Fibroblast of mammary gland (primary cell): ENCODE measurements around the gene CUBN.

ENCODE experiments used
- DNase-seq: peaks from one replicate; pipeline ENCODE4 v3.0.0-alpha.2; 2010; ENCODE audit warnings: low read depth
- H3K4me3 ChIP-seq: 2 replicates; pipeline ENCODE4 v1.5.1; 2011; ENCODE audit warnings: low read depth, mild to moderate bottlenecking, low read length, moderate library complexity; ENCODE audit not compliant: control insufficient read depth
- CTCF ChIP-seq: conservative IDR thresholded peaks from 2 replicates; pipeline ENCODE4 v1.5.1; 2011; ENCODE audit warnings: low read depth, low read length, inconsistent platforms; ENCODE audit not compliant: control insufficient read depth, insufficient read depth

CUBN gene

GRCh38 chr10:16865766-16866165 lies 263.8 kb downstream of the CUBN start:
- no peak for DNase-seq
- no peak overlapping the region for H3K4me3 ChIP-seq
- TF ChIP-seq CTCF: no peak

- no peak for TF ChIP-seq CTCF
- no peak for DNase-seq
- H3K4me3 ChIP-seq: no peak overlapping the region
These were observed 265.8 kb downstream of the CUBN start for GRCh38 chr10:16863766-16864165.

- H3K4me3 ChIP-seq: no peak overlapping the region
- DNase-seq: no peak
- TF ChIP-seq CTCF: no peak
These were observed 272.2 kb downstream of the CUBN start for GRCh38 chr10:16857419-16857818.

- no peak overlapping the region for H3K4me3 ChIP-seq
- TF ChIP-seq CTCF: no peak
- DNase-seq: peak; percentile 27
These were observed 273.0 kb downstream of the CUBN start for GRCh38 chr10:16856567-16856966.

GRCh38 chr10:16856092-16856491 lies 273.5 kb downstream of the CUBN start:
- TF ChIP-seq CTCF: no peak
- no peak overlapping the region for H3K4me3 ChIP-seq
- DNase-seq: peak; percentile 41

- H3K4me3 ChIP-seq: no peak overlapping the region
- no peak for TF ChIP-seq CTCF
- peak; percentile 64 for DNase-seq
These were observed 275.0 kb downstream of the CUBN start for GRCh38 chr10:16854623-16855022.

- DNase-seq: no peak
- no peak for TF ChIP-seq CTCF
- no peak overlapping the region for H3K4me3 ChIP-seq
These were observed 275.8 kb downstream of the CUBN start for GRCh38 chr10:16853809-16854208.
